IMR-90 (cell line): ENCODE results near the gene STMN1. TPM values are rescaled to one million over a fixed set of nuclear protein-coding genes. Genes with fewer than 3 reads are reported as not detected.

Source experiments
- ATAC-seq: fragments of 200-7000 bp; cut with Tn5 transposase; 2 replicates; pipeline ENCODE4 v1.9.1; 2020; ENCODE audit warnings: low read depth, mild to moderate bottlenecking, moderate library complexity
- BruUV-seq: library from RNA; stranded (reverse); fragments of 400-500 nt; replicated peaks from 2 replicates; lab custom pipeline; 2021; lab: Mats Ljungman, UMichigan
- CTCF ChIA-PET: fragments of 300-600 bp; formaldehyde crosslinking; extraction: SDS; loops from one replicate; lab custom pipeline; 2021; ENCODE audit warnings: antibody characterized with exemption; lab: Yijun Ruan, JAX
- POLR2A ChIA-PET: fragments of 300-600 bp; sonication (Branson Sonifier 250); formaldehyde crosslinking; loops from one replicate; lab custom pipeline; 2022; ENCODE audit warnings: antibody characterized with exemption; ENCODE audit not compliant: unreplicated experiment; lab: Charles Lee
- DNase-seq: peaks from one replicate; pipeline ENCODE4 v3.0.0; 2013
- H2AFZ ChIP-seq: replicated peaks from 2 replicates; pipeline ENCODE3; 2013; ENCODE audit warnings: low read length, mild to moderate bottlenecking; ENCODE audit not compliant: poor library complexity
- H2AK5ac ChIP-seq: 2 replicates; pipeline ENCODE4 v1.6.1; 2013; ENCODE audit warnings: low read depth, low read length, inconsistent platforms
- H2AK9ac ChIP-seq: replicated peaks from 2 replicates; pipeline ENCODE3; 2013; ENCODE audit warnings: mild to moderate bottlenecking, low read depth, low read length, moderate library complexity; ENCODE audit not compliant: poor library complexity
- H2BK120ac ChIP-seq: 2 replicates; pipeline ENCODE4 v1.6.1; 2013; ENCODE audit warnings: low read depth, low read length, inconsistent platforms
- H2BK15ac ChIP-seq: 3 replicates; pipeline ENCODE4 v1.6.1; 2013; ENCODE audit warnings: low read depth, low read length, inconsistent platforms
- H2BK20ac ChIP-seq: 2 replicates; pipeline ENCODE4 v1.6.1; 2013; ENCODE audit warnings: low read depth, mild to moderate bottlenecking, inconsistent platforms, low read length, moderate library complexity
- H2BK5ac ChIP-seq: 2 replicates; pipeline ENCODE4 v1.6.1; 2013; ENCODE audit warnings: mild to moderate bottlenecking, low read depth, low read length, inconsistent platforms; ENCODE audit not compliant: poor library complexity, severe bottlenecking
- H3K14ac ChIP-seq: replicated peaks from 2 replicates; pipeline ENCODE4 v1.6.1; 2013; ENCODE audit warnings: low read depth, low read length, inconsistent platforms
- H3K18ac ChIP-seq: 2 replicates; pipeline ENCODE4 v1.6.1; 2013; ENCODE audit warnings: low read depth, low read length, control low read depth
- H3K23ac ChIP-seq: 2 replicates; pipeline ENCODE4 v1.6.1; 2013; ENCODE audit warnings: low read depth, low read length, inconsistent platforms
- H3K27ac ChIP-seq: 2 replicates; pipeline ENCODE4 v1.5.1; 2013; ENCODE audit warnings: mild to moderate bottlenecking, control low read depth, low read length; ENCODE audit not compliant: insufficient read depth
- H3K27me3 ChIP-seq: 2 replicates; pipeline ENCODE4 v1.6.1; 2013; ENCODE audit warnings: low read length; ENCODE audit not compliant: control insufficient read depth, insufficient read depth
- H3K36me3 ChIP-seq: 2 replicates; pipeline ENCODE4 v1.6.1; 2013; ENCODE audit warnings: low read length, mixed read lengths; ENCODE audit not compliant: control insufficient read depth, insufficient read depth
- H3K4ac ChIP-seq: 2 replicates; pipeline ENCODE4 v1.6.1; 2013; ENCODE audit warnings: low read depth, low read length, inconsistent platforms
- H3K4me1 ChIP-seq: 2 replicates; pipeline ENCODE4 v1.6.1; 2013; ENCODE audit warnings: low read length, mixed read lengths; ENCODE audit not compliant: control insufficient read depth, insufficient read depth
- H3K4me2 ChIP-seq: 2 replicates; pipeline ENCODE4 v1.6.1; 2013; ENCODE audit warnings: low read depth, mild to moderate bottlenecking, control low read depth, low read length, moderate library complexity
- H3K4me3 ChIP-seq: 2 replicates; pipeline ENCODE4 v1.5.1; 2013; ENCODE audit warnings: low read depth, mild to moderate bottlenecking, control low read depth, low read length, moderate library complexity; ENCODE audit not compliant: insufficient read depth
- H3K56ac ChIP-seq: 2 replicates; pipeline ENCODE4 v1.6.1; 2013; ENCODE audit warnings: low read length, inconsistent platforms; ENCODE audit not compliant: insufficient read depth; ENCODE audit errors: extremely low read depth
- H3K79me1 ChIP-seq, 2 experiments: 2 replicates each; pipeline ENCODE4 v1.6.1; 2013; ENCODE audit warnings: low read length in 2 of 2, inconsistent platforms in 1 of 2, low read depth in 1 of 2
- H3K9ac ChIP-seq: 2 replicates; pipeline ENCODE4 v1.6.1; 2013; ENCODE audit warnings: low read depth, low read length, control low read depth
- H3K9me1 ChIP-seq: 2 replicates; pipeline ENCODE4 v1.6.1; 2013; ENCODE audit warnings: low read length, inconsistent platforms; ENCODE audit not compliant: insufficient read depth
- H3K9me3 ChIP-seq: 2 replicates; pipeline ENCODE4 v1.6.1; 2013; ENCODE audit warnings: low read length; ENCODE audit not compliant: control insufficient read depth, insufficient read depth
- H4K20me1 ChIP-seq: 2 replicates; pipeline ENCODE4 v1.6.1; 2013; ENCODE audit warnings: low read length, inconsistent platforms; ENCODE audit not compliant: insufficient read depth
- H4K5ac ChIP-seq: 2 replicates; pipeline ENCODE4 v1.6.1; 2013; ENCODE audit warnings: mild to moderate bottlenecking, low read depth, low read length, control low read depth
- H4K8ac ChIP-seq, 2 experiments: 2 replicates each; pipeline ENCODE4 v1.6.1; 2013; ENCODE audit warnings: low read depth in 2 of 2, low read length in 2 of 2, control low read depth in 1 of 2, inconsistent platforms in 1 of 2
- H4K91ac ChIP-seq: 2 replicates; pipeline ENCODE4 v1.6.1; 2013; ENCODE audit warnings: low read depth, low read length, inconsistent platforms; ENCODE audit not compliant: insufficient read depth
- BHLHE40 ChIP-seq: fragments of 150-350 bp; IDR thresholded peaks from 2 replicates; pipeline ENCODE4 v1.6.1; 2016; ENCODE audit warnings: mild to moderate bottlenecking, low read depth, low read length
- CTCF ChIP-seq: conservative IDR thresholded peaks from 2 replicates; pipeline ENCODE4 v1.5.1; 2012; ENCODE audit warnings: mild to moderate bottlenecking, low read depth, low read length, improper control_type of control experiment
- ELK1 ChIP-seq: fragments of 150-350 bp; IDR thresholded peaks from 2 replicates; pipeline ENCODE4 v1.6.1; 2016; ENCODE audit warnings: low read depth, mild to moderate bottlenecking, low read length, moderate library complexity, borderline replicate concordance
- MAFK ChIP-seq: IDR thresholded peaks from 2 replicates; pipeline ENCODE4 v1.6.1; 2012; ENCODE audit warnings: low read depth, low read length, improper control_type of control experiment
- MAZ ChIP-seq: IDR thresholded peaks from 2 replicates; pipeline ENCODE4 v1.6.1; 2012; ENCODE audit warnings: low read depth, mild to moderate bottlenecking, low read length, improper control_type of control experiment, moderate library complexity, borderline replicate concordance
- MXI1 ChIP-seq: IDR thresholded peaks from 2 replicates; pipeline ENCODE4 v1.6.1; 2012; ENCODE audit warnings: low read depth, mild to moderate bottlenecking, low read length, moderate library complexity, borderline replicate concordance
- NFE2L2 ChIP-seq: fragments of 150-350 bp; IDR thresholded peaks from 2 replicates; pipeline ENCODE4 v1.6.1; 2016; ENCODE audit warnings: low read depth, mild to moderate bottlenecking, low read length
- POLR2A ChIP-seq: IDR thresholded peaks from 2 replicates; pipeline ENCODE4 v1.6.1; 2012; ENCODE audit warnings: mild to moderate bottlenecking, low read depth, low read length
- WGBS, 2 experiments: methylation state at CpG; one replicate each; pipeline versions ENCODE4 v1.1.5 to v1.1.7; 2013; ENCODE audit warnings: missing lambda C conversion rate in 2 of 2; ENCODE audit not compliant: insufficient read length in 1 of 2; ENCODE audit errors: extremely low coverage in 2 of 2; 5-methylcytosine and 5-hydroxymethylcytosine counted together
- dilution Hi-C: fragments of 300-500 bp; cut with HindIII; formaldehyde crosslinking; loops from one replicate; pipeline ENCODE4 v1.14.3; 2018; ENCODE audit warnings: low sequenced_read_pairs; ENCODE audit not compliant: unreplicated experiment
- in situ Hi-C: fragments of 300-500 bp; cut with MboI; formaldehyde crosslinking; loops from 3 replicates; pipeline ENCODE4 v1.14.3; 2019; ENCODE audit warnings: low sequenced_read_pairs, inconsistent platforms, mixed read lengths
- intact Hi-C: fragments of 100-400 bp; cut with micrococcal nuclease; formaldehyde crosslinking; loops from 2 replicates; pipeline ENCODE4 v1.10.0; 2022
- polyA plus RNA-seq, 3 experiments: library from polyadenylated mRNA; depleted of rRNA; stranded (reverse); fragments of >200 nt; gene quantifications; 2 replicates each; pipeline ENCODE4 v1.2.3, GENCODE V29; 2012; ENCODE audit warnings: low replicate concordance in 1 of 3
- total RNA-seq: library from RNA; depleted of rRNA; stranded (reverse); fragments of >200 nt; gene quantifications from 2 replicates; pipeline ENCODE4 v1.2.3, GENCODE V29; 2012

The STMN1 gene
- total and polyA plus RNA-seq, 2 of the 4 experiments (the other 2 are of a cell fraction): 93.0 to 273 TPM

GRCh38 chr1:25948641-25949040 is 42.4 kb upstream of the STMN1 start:
- H2BK5ac ChIP-seq: no peak overlapping the region
- 0 out of 2 replicates have a peak, but pooled peaks cover 2% of the 10 kb centered on the region for H3K9me1 ChIP-seq
- BruUV-seq: no TSS peak
- in situ Hi-C loops: no loop called here
- H2AK9ac ChIP-seq: no peak overlapping the region
- no peak overlapping the region for H4K5ac ChIP-seq
- H3K4me3 ChIP-seq: no peak overlapping the region
- no peaks in the 10 kb centered on the region for H3K9me3 ChIP-seq
- H3K4ac ChIP-seq: no peak overlapping the region
- no peaks in the 10 kb centered on the region for H3K79me1 ChIP-seq
- H3K9ac ChIP-seq: no peak overlapping the region
- no peaks in the 10 kb centered on the region for H3K36me3 ChIP-seq
- H4K91ac ChIP-seq: no peak overlapping the region
- WGBS, 2 experiments: no CpG with 5 or more reads among the region's 4 CpGs
- POLR2A ChIA-PET: no interaction called here
- intact Hi-C loops: loop anchor here (5.0 kb wide), 1 partner anchor 44 kb away; no protein-coding TSS in a partner anchor
- no peak overlapping the region for H2AFZ ChIP-seq
- no peak overlapping the region for H4K8ac ChIP-seq
- H3K4me2 ChIP-seq: no peak overlapping the region
- no peaks in the 10 kb centered on the region for H4K20me1 ChIP-seq
- H3K18ac ChIP-seq: no peak overlapping the region
- no peaks in the 10 kb centered on the region for H3K27me3 ChIP-seq
- DNase-seq (no peak), ATAC-seq (no peak)
- CTCF ChIA-PET: no interaction called here
- H2BK120ac ChIP-seq: no peak overlapping the region
- H3K23ac ChIP-seq: no peak overlapping the region
- H3K27ac ChIP-seq: no peak overlapping the region
- H2AK5ac ChIP-seq: no peak overlapping the region
- H2BK20ac ChIP-seq: no peak overlapping the region
- H3K56ac ChIP-seq: no peak overlapping the region
- no peak overlapping the region for H2BK15ac ChIP-seq
- TF ChIP-seq BHLHE40 (no peak), MAZ (no peak), MAFK (no peak), CTCF (no peak), POLR2A (no peak), MXI1 (no peak), NFE2L2 (no peak), ELK1 (no peak)
- no peak overlapping the region for H3K14ac ChIP-seq
- peaks cover 6% of the 10 kb centered on the region for H3K4me1 ChIP-seq
- dilution Hi-C loops: no loop called here
